Spinal cord (tissue), 10 donors: ENCODE results near the gene SBSN. TPM values are rescaled to one million over a fixed set of nuclear protein-coding genes. Genes with fewer than 3 reads are reported as not detected.

Experiments used
- DNase-seq, 6 donors: peaks; one replicate each; pipeline versions ENCODE4 v3.0.0 to v3.0.0-alpha.2; 2013 to 2015; ENCODE audit warnings: low spot score in 6 of 6, low read depth in 4 of 6
- H3K27ac ChIP-seq: one replicate; pipeline ENCODE4 v1.5.1; 2013; ENCODE audit warnings: low read depth, low read length, control low read depth
- H3K27me3 ChIP-seq: one replicate; pipeline ENCODE4 v1.6.1; 2013; ENCODE audit warnings: low read length; ENCODE audit not compliant: control insufficient read depth, insufficient read depth
- H3K36me3 ChIP-seq: one replicate; pipeline ENCODE4 v1.6.1; 2013; ENCODE audit warnings: low read length; ENCODE audit not compliant: control insufficient read depth, insufficient read depth
- H3K4me1 ChIP-seq: one replicate; pipeline ENCODE4 v1.6.1; 2013; ENCODE audit warnings: low read length; ENCODE audit not compliant: control insufficient read depth, insufficient read depth
- H3K4me3 ChIP-seq: one replicate; pipeline ENCODE4 v1.5.1; 2013; ENCODE audit warnings: low read depth, low read length, control low read depth
- H3K9me3 ChIP-seq: one replicate; pipeline ENCODE4 v1.6.1; 2013; ENCODE audit warnings: low read length; ENCODE audit not compliant: control insufficient read depth, insufficient read depth
- WGBS: methylation state at CpG from one replicate; pipeline ENCODE4 v1.1.5; 2013; ENCODE audit warnings: missing lambda C conversion rate; ENCODE audit not compliant: insufficient coverage; 5-methylcytosine and 5-hydroxymethylcytosine counted together
- long read RNA-seq, 4 donors: transcript quantifications; one replicate each; lab custom pipeline, GENCODE V29; 2026
- polyA plus RNA-seq, 2 donors: library from polyadenylated mRNA; unstranded; fragments of 120-200 nt; gene quantifications; one replicate each; pipeline ENCODE4 v1.2.1, GENCODE V29; 2013; ENCODE audit not compliant: insufficient read length in 2 of 2
- total RNA-seq, 2 donors: library from RNA; depleted of rRNA in 1 of 2; stranded (reverse); fragments of 120-200 nt in 1 of 2; fragments of >200 nt in 1 of 2; gene quantifications; one replicate each; pipeline versions ENCODE4 v1.2.3 to v1.2.4, GENCODE V29; 2013 to 2014
- donor health status: healthy.

Gene SBSN, protein sequence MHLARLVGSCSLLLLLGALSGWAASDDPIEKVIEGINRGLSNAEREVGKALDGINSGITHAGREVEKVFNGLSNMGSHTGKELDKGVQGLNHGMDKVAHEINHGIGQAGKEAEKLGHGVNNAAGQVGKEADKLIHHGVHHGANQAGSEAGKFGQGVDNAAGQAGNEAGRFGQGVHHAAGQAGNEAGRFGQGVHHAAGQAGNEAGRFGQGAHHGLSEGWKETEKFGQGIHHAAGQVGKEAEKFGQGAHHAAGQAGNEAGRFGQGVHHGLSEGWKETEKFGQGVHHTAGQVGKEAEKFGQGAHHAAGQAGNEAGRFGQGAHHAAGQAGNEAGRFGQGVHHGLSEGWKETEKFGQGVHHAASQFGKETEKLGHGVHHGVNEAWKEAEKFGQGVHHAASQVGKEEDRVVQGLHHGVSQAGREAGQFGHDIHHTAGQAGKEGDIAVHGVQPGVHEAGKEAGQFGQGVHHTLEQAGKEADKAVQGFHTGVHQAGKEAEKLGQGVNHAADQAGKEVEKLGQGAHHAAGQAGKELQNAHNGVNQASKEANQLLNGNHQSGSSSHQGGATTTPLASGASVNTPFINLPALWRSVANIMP
- total RNA-seq = under 1 TPM in 1 of 2 donors, not detected in 1; 0.06 TPM
- under 1 TPM; 0.17 to 0.50 TPM for polyA plus RNA-seq
- long read RNA-seq, donor 1 = 0 reads
- long read RNA-seq, donor 2 = 0 reads
- long read RNA-seq, donor 3 = 0 reads
- long read RNA-seq, donor 4 = 0 reads

DNA sequence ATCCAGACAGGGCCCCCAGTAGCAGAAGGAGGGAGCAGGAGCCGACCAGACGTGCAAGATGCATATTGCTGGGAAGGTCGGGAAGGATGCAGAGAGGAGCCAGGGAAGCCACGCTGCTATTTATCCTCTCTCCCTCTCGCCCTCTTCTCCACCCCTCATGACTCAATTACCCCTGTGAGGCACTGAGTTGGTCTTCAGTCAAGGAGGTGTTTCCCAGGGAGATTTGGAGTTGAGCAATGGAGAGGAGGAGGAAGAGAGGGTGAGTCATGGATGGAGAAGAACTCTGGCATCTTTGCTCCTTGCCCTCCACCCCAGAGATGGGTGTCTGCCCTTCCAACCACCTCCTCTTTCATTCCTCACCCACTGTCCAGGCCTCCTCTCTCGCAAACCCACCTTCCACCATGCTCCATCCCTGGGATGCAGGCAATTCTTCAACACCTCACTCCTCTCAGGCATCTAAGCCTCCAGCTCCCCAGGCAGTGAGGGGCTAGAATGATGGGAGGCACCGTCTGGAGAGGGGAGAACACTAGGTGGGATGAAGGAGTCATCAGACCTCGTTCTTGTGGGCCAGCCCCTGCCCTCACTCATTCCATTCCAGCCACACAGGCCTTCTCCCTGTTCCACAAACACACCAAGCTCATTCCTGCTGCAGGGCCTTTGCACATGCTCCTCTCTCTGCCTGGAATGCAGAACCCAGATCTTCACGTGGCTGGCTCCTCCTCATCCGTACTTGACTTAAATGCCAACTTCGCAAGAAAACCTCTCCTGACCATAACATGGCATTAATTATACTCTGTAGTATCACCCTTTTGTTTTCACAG is at the start of gene SBSN:
Gene SBSN (minus strand): TSS at position 94 of the 821 bp plus-strand sequence. CDS start 30 bp downstream, at position 64.
- H3K27me3 ChIP-seq = peaks cover 3% of the 10 kb centered on the region
- H3K36me3 ChIP-seq = no peaks in the 10 kb centered on the region
- H3K9me3 ChIP-seq = no peaks in the 10 kb centered on the region
- no peak for DNase-seq
- H3K27ac ChIP-seq = no peak within 1 kb of the TSS
- H3K4me3 ChIP-seq = no peak within 1 kb of the TSS
- H3K4me1 ChIP-seq = peaks cover 3% of the 10 kb centered on the region
- 82% methylated on average over 5 of the region's 11 CpGs for WGBS

DNA sequence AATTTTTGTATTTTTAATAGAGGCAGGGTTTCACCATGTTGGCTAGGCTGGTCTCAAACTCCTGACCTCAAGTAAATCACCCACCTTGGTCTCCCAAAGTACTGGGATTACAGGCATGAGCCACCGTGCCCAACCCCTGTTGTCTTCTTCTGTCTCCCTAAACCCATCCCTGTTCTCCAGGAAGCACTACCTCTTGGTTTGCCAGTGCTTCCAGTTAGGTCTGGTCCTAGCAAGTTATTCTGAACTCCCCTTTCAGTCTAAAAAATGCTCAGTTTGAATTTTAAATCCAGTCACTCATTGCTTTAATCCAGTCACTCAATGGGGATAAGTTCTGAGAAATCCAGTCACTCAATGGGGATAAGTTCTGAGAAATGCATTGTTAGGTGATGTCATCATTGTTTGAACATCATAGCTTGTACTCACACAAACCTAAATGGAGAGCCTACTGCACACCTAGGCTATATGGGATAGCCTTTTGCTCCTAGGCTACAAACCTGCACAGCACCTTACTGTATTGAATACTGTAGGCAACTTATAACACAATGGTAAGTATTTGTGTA is 43.4 kb upstream of the SBSN start:
- H3K9me3 ChIP-seq = peaks cover 4% of the 10 kb centered on the region
- H3K27ac ChIP-seq = no peak overlapping the region
- WGBS = 87% methylated on average over 1 of the region's 1 CpG
- H3K4me1 ChIP-seq = no peaks in the 10 kb centered on the region
- H3K4me3 ChIP-seq = no peak overlapping the region
- no peak for DNase-seq
- no peaks in the 10 kb centered on the region for H3K36me3 ChIP-seq
- no peaks in the 10 kb centered on the region for H3K27me3 ChIP-seq

DNA sequence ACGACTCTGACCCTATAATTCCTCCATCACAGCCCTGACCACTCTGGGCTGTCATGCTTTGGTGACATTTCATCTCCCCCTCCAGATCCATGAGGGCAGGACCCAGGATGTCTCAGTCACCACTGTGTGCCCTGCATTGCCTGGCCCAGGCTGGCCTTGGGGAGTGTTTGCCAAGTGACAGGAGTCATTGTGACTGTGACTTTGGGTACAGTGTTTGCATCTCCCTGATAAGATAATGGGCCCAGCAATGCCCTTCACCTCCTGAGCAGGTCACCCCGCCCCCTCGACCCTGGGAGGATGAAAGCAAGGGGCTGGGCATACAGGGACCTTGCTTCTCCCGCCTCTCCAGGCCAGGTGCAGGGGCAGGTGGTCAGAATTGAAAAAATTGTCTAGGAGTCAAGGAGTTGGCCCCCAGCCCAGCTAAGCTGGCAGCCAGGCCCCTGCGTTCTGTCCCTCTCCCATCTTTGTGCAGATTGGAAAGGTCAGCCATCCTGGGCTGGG is 41.2 kb upstream of the SBSN start:
- Histone ChIP-seq H3K4me3 (no peak overlapping the region), H3K4me1 (no peaks in the 10 kb centered on the region), H3K36me3 (no peaks in the 10 kb centered on the region), H3K9me3 (no peaks in the 10 kb centered on the region), H3K27ac (no peak overlapping the region), H3K27me3 (no peaks in the 10 kb centered on the region)
- no peak for DNase-seq
- WGBS = 64% methylated on average over 5 of the region's 5 CpGs

DNA sequence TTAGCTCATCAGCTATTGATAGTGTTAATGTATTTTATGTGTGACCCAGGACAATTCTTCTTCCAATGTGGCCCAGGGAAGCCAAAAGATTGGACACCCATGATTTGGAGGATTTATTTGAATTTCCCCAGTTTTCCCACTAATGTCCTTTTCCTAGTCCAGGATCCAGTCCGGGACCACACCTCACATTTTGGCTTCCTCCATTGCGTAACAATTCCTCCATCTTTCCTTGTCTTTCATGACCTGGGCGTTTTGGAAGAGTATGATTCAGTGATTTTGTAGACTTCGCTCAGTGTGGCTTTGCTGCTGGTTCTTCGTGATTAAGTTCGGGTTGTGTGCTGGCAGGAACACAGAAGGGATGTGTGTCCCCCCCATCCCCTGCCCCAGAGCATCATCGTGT is 38.6 kb upstream of the SBSN start:
- no CpG with 5 or more reads among the region's 7 CpGs for WGBS
- no peaks in the 10 kb centered on the region for H3K4me1 ChIP-seq
- no peaks in the 10 kb centered on the region for H3K36me3 ChIP-seq
- no peaks in the 10 kb centered on the region for H3K9me3 ChIP-seq
- no peak for DNase-seq
- no peaks in the 10 kb centered on the region for H3K27me3 ChIP-seq
- H3K4me3 ChIP-seq = no peak overlapping the region
- no peak overlapping the region for H3K27ac ChIP-seq

DNA sequence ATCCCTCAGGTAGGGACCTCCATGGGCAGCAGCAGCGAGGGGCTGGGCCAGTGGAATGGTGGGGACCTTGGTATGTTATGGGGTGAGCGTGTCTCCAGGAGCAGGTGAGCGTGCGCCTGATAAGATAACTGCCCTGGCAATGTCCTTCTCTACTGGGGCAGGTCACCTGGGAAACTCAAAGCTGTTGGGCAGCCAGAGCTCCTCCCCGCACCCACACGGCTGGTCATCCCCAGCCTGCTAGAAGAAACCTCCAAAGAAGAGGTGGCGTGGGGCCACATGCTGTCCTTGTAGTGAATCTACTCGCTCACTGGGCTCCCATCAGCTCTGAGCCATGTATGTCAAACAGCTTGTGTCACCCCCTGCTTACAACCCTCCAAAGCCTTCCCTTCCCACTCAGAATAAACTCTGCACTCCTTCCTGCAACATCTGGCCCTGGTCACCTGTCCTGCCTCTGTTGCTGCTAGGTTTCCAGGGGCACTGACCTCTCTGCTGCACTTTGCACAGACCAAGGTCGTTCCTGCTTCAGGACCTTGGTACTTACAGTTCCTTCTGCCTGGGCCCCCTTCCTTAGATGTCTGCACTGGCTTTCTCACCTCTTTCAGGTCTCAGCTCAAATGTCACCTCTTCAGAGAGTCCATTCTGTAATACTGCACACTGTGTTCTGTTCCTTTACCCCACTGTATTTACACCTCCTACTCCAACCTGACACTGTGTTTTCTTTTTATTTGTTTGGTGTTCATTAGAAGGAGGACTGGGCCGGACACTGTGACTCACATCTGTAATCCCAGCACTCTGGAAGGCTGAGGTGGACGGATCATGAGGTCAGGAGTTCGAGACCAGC is 37.1 kb upstream of the SBSN start:
- peaks cover 7% of the 10 kb centered on the region for H3K27me3 ChIP-seq
- DNase-seq = no peak
- no peaks in the 10 kb centered on the region for H3K4me1 ChIP-seq
- no peak overlapping the region for H3K27ac ChIP-seq
- H3K9me3 ChIP-seq = no peaks in the 10 kb centered on the region
- H3K36me3 ChIP-seq = no peaks in the 10 kb centered on the region
- no peak overlapping the region for H3K4me3 ChIP-seq
- 84% methylated on average over 8 of the region's 12 CpGs for WGBS

DNA sequence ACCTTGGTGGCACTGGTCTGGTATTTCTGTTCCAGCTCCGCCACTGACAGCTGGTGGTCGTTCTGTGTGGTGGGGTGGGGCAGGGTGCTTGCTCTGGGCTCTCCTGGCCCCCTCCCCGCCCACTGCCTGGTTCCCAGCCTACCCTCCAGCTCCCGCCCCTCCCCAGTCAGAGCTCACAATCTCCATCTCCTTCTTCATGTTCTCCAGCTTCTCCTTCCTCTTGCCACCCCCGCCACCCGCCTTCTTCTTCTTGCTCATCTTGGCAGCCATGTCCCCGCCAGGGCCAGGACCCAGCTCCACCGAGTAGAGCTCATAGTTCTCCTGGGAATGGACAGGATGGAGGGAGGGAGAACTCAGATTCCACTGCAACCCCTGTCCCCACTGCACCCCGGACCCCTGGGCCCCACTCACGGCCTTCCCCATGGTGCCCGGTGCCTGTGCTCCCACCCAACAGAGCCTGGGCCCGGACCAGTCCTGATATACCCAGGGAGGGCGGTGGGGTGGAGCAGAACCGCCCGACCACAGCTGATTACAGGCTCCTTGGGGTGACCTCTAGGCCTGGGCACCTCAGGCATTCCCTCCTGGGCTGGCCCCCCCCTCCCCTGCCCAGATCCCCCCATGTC is 35.2 kb upstream of the SBSN start, which contains the start of gene ATP4A:
Gene ATP4A (minus strand): TSS at position 452 of the 623 bp plus-strand sequence. CDS start 29 bp downstream, at position 423.
- Histone ChIP-seq H3K4me1 (peaks cover 5% of the 10 kb centered on the region), H3K27ac (no peak within 1 kb of the TSS), H3K9me3 (no peaks in the 10 kb centered on the region), H3K36me3 (no peaks in the 10 kb centered on the region), H3K27me3 (peaks cover 19% of the 10 kb centered on the region), H3K4me3 (no peak within 1 kb of the TSS)
- 90% methylated on average over 7 of the region's 15 CpGs for WGBS
- no peak for DNase-seq

DNA sequence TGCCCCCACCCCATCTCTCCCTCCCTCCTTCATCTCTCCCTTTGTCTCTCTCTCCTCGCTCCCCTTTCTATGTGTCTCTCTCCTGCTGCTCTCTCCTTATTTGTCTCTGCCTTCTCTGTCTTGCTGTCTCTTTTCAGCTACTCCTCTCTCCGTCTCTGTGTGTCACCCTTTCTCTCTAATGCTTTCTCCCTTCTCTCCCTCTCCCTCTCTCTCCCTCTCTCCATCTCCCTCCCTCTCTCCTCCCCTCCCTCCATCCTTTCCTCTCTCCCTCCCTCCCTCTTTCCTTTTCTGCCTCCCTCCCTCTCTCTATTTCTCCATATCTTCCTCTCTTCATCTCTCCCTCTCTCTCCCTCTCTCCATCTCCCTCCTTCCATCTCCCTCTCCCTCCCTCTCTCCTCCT is 34.7 kb upstream of the SBSN start:
- WGBS = 49% methylated on average over 2 of the region's 2 CpGs
- Histone ChIP-seq H3K27me3 (peaks cover 23% of the 10 kb centered on the region), H3K4me1 (peaks cover 10% of the 10 kb centered on the region), H3K9me3 (no peaks in the 10 kb centered on the region), H3K36me3 (no peaks in the 10 kb centered on the region), H3K27ac (no peak overlapping the region), H3K4me3 (no peak overlapping the region)
- no peak for DNase-seq

DNA sequence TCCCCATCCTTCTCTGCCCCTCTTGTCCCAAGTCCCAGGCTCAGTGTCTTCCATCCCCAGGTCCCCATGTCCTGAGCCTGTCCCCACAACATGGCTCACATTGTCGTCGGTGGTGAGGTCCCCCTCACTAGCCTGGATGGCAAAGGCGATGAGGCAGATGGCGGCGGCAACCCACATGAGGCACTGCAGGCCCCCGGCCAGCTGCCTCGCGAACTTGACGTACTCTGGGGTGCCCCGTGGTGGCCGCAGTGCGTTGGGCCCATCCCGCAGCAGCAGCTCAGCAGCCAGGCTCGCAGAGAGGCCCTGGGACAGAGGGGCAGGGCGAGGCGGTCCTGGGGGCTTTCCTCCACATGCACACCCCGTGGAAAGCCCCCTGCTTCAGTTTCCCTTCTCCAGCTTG is 34.2 kb upstream of the SBSN start:
- Histone ChIP-seq H3K9me3 (no peaks in the 10 kb centered on the region), H3K4me1 (peaks cover 14% of the 10 kb centered on the region), H3K36me3 (no peaks in the 10 kb centered on the region), H3K27ac (no peak overlapping the region), H3K27me3 (peaks cover 26% of the 10 kb centered on the region), H3K4me3 (no peak overlapping the region)
- DNase-seq = no peak
- WGBS = 60% methylated on average over 17 of the region's 17 CpGs
